ENCODE measurements around the gene COL5A2. TPM values are rescaled to one million over a fixed set of nuclear protein-coding genes. Genes with fewer than 3 reads are reported as not detected.

COL5A2 gene
- total RNA-seq, 2 donors from 2014 or later: 99.4 to 135 TPM

DNA sequence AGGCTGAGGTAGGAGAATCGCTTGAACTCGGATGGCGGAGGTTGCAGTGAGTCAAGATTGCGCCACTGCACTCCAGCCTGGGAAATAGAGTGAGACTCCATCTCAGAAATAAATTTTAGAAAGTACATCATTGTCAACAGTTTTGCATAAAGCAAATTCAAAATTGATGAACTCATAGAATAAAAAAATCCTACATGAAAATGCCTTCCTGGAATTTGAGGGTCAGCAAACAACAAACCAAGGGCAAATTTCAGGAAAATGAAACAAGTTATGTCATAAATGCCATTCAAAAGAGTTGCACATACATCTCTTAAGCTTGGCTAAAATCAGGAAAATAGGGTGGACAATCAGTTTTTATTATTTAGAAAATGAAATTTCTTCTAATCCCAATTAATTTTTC, 45.1 kb downstream of the COL5A2 start:
- no peaks in the 10 kb centered on the region for H3K9me3 ChIP-seq
- no peak overlapping the region for H3K27ac ChIP-seq
- no peak for ATAC-seq (ENCODE audit: insufficient number of reproducible peaks, low FRiP score, low read depth)
- DNase-seq (ENCODE audit: low spot score): no peak
- H3K4me3 ChIP-seq: no peak overlapping the region
- no peaks in the 10 kb centered on the region for H3K36me3 ChIP-seq
- TF ChIP-seq, protein P1, sequence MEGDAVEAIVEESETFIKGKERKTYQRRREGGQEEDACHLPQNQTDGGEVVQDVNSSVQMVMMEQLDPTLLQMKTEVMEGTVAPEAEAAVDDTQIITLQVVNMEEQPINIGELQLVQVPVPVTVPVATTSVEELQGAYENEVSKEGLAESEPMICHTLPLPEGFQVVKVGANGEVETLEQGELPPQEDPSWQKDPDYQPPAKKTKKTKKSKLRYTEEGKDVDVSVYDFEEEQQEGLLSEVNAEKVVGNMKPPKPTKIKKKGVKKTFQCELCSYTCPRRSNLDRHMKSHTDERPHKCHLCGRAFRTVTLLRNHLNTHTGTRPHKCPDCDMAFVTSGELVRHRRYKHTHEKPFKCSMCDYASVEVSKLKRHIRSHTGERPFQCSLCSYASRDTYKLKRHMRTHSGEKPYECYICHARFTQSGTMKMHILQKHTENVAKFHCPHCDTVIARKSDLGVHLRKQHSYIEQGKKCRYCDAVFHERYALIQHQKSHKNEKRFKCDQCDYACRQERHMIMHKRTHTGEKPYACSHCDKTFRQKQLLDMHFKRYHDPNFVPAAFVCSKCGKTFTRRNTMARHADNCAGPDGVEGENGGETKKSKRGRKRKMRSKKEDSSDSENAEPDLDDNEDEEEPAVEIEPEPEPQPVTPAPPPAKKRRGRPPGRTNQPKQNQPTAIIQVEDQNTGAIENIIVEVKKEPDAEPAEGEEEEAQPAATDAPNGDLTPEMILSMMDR (IDR thresholded peaks at IDR 0.05): no peak
- peaks cover 14 to 35% of the 10 kb centered on the region in 2 donors for H3K4me1 ChIP-seq (ENCODE audit: control insufficient read depth in 1 of 2, low read depth in 2 of 2)
- H3K27me3 ChIP-seq (replicated peaks; ENCODE audit: insufficient read depth): no peaks in the 10 kb centered on the region

DNA sequence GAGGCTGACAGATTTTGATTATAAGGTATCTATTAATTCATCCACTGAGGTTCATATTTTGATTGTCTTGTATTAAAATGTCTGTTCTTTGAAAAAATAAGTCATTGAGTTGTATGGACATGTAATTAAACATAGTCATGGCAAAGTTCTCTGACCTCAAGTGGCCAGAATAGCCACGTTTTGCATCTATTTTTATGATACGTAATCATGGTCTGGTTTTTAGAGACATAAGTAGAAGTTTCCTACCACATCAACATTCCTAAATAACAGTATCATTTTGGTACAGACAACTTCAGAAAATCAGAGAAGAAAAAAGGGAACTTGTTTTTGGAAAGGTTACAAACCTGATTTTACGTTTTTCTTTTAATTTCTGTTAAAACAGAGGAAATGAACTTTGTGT, 47.6 kb downstream of the COL5A2 start:
- TF ChIP-seq, protein P1 (IDR thresholded peaks at IDR 0.05): no peak
- no peaks in the 10 kb centered on the region for H3K36me3 ChIP-seq
- peaks cover 13 to 41% of the 10 kb centered on the region in 2 donors for H3K4me1 ChIP-seq (ENCODE audit: control insufficient read depth in 1 of 2, low read depth in 2 of 2)
- DNase-seq (ENCODE audit: low spot score) (no peak), ATAC-seq (ENCODE audit: insufficient number of reproducible peaks, low FRiP score, low read depth) (no peak)
- H3K27me3 ChIP-seq (replicated peaks; ENCODE audit: insufficient read depth): no peaks in the 10 kb centered on the region
- H3K27ac ChIP-seq: no peak overlapping the region
- H3K4me3 ChIP-seq: no peak overlapping the region
- H3K9me3 ChIP-seq: no peaks in the 10 kb centered on the region

DNA sequence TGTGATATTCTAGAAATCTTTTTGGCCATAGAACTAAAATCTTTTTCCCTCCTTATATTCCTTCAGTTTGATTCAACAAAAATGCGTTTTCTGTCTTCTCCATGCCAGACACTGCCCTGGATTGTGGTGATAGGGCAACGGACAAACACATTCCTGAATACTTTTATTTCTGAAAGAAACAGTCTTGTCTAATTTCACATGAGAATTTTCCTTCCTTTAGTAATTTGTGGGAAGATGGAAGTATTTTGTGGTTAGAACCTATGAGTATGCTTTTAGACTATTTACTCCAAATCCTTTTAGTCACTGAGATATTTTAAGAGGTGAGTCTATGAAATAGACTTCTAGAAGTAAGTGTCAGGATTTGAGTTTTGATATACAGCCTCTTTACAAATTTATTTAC, 49.6 kb downstream of the COL5A2 start:
- H3K27me3 ChIP-seq (replicated peaks; ENCODE audit: insufficient read depth): no peaks in the 10 kb centered on the region
- H3K4me3 ChIP-seq: peak overlapping the region; percentile 2
- peaks cover 10 to 40% of the 10 kb centered on the region in 2 donors for H3K4me1 ChIP-seq (ENCODE audit: control insufficient read depth in 1 of 2, low read depth in 2 of 2)
- H3K9me3 ChIP-seq: no peaks in the 10 kb centered on the region
- peak overlapping the region in 1 of 2 donors; percentile 15 for H3K27ac ChIP-seq
- ATAC-seq (ENCODE audit: insufficient number of reproducible peaks, low FRiP score, low read depth) (no peak), DNase-seq (ENCODE audit: low spot score) (no peak)
- TF ChIP-seq, protein P1 (IDR thresholded peaks at IDR 0.05): no peak
- H3K36me3 ChIP-seq: no peaks in the 10 kb centered on the region

DNA sequence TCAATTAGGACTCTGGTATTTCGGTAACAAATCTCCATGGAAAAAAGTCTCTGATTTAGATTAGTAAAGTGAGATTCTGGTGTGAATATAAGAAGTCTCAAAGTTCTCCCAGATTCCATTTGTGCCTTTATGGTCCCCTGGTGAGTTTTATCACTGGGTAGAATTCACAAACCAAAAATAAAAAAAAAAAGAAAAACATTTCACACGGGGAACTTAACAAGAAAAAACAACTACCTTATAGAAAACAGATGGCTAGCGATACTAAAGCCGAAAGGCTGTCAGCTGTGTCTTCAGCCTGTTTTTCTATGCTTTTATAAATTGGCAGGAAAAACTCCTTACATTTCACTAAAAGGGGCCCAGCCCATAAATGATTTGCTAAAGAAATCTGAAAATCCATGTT, 50.6 kb downstream of the COL5A2 start:
- no peaks in the 10 kb centered on the region for H3K9me3 ChIP-seq
- no peak for ATAC-seq (ENCODE audit: insufficient number of reproducible peaks, low FRiP score, low read depth)
- TF ChIP-seq, protein P1 (IDR thresholded peaks at IDR 0.05): no peak
- peaks cover 10 to 40% of the 10 kb centered on the region in 2 donors for H3K4me1 ChIP-seq (ENCODE audit: control insufficient read depth in 1 of 2, low read depth in 2 of 2)
- no peaks in the 10 kb centered on the region for H3K27me3 ChIP-seq (replicated peaks; ENCODE audit: insufficient read depth)
- no peak overlapping the region for H3K4me3 ChIP-seq
- no peaks in the 10 kb centered on the region for H3K36me3 ChIP-seq
- no peak for DNase-seq (ENCODE audit: low spot score)
- H3K27ac ChIP-seq: peak overlapping the region in 1 of 2 donors; percentile 15

DNA sequence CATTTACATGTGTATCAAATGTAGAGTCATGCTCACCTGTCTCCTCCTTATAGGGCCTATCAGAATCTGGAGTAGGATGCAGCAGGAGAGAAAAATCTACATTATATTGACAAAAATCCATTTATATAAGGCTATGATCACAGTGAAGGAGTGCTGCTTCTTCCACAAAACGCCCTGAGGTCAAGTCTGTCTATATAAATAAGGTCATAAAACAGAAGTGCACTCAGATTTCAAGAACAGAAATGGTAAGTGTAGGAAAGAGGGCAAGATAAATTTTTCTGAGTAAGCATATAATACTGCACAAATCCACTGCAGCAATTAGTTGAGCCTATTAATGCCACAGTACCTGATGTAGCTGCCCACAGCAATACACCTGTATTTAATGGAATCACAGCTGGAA, 51.8 kb downstream of the COL5A2 start:
- no peaks in the 10 kb centered on the region for H3K27me3 ChIP-seq (replicated peaks; ENCODE audit: insufficient read depth)

More for the DNA sequence above, 51.8 kb downstream of the COL5A2 start:
- H3K4me1 ChIP-seq (ENCODE audit: control insufficient read depth in 1 of 2, low read depth in 2 of 2): peaks cover 10 to 40% of the 10 kb centered on the region in 2 donors
- no peak overlapping the region for H3K27ac ChIP-seq
- DNase-seq (ENCODE audit: low spot score) (no peak), ATAC-seq (ENCODE audit: insufficient number of reproducible peaks, low FRiP score, low read depth) (no peak)
- TF ChIP-seq, protein P1 (IDR thresholded peaks at IDR 0.05): no peak
- H3K4me3 ChIP-seq: no peak overlapping the region
- no peaks in the 10 kb centered on the region for H3K36me3 ChIP-seq
- H3K9me3 ChIP-seq: no peaks in the 10 kb centered on the region
